NCI-H2081 (cell line): ENCODE measurements around the gene JAG2.
"Not testable (repeated sequence)": the region's sequence is repeated elsewhere in the genome, so short reads cannot be mapped to it uniquely, and the experiment has no call there.

Source experiments
- DNase-seq, 2 experiments: peaks; one replicate each; lab custom pipeline; 2025; lab: John Stamatoyannopoulos, UW

JAG2 gene

GRCh38 chr14:105117710-105118385, 50.7 kb downstream of the JAG2 start:
- no peak for DNase-seq

GRCh38 chr14:105117257-105117646, 51.3 kb downstream of the JAG2 start:
- no peak for DNase-seq

GRCh38 chr14:105116451-105117256, 51.9 kb downstream of the JAG2 start:
- no peak for DNase-seq

DNA sequence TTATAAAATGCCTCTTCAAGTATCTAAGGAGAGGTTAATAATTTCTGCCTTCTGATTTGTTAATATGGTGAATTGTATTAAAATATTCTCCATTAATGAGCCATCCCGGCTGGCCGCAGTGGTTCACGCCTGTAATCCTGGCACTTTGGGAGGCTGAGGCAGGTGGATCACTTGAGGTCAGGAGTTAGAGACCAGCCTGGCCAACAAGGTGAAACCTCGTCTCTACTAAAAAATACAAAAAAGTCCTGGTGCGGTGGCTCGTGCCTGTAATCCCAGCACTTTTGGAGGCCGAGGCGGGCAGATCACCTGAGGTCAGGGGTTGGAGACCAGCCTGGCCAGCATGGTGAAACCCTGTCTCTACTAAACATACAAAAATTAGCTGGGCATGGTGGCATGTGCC, 59.3 kb downstream of the JAG2 start:
- not testable (repeated sequence) for DNase-seq

GRCh38 chr14:105108516-105108864, 60.1 kb downstream of the JAG2 start:
- DNase-seq, result no peak

DNA sequence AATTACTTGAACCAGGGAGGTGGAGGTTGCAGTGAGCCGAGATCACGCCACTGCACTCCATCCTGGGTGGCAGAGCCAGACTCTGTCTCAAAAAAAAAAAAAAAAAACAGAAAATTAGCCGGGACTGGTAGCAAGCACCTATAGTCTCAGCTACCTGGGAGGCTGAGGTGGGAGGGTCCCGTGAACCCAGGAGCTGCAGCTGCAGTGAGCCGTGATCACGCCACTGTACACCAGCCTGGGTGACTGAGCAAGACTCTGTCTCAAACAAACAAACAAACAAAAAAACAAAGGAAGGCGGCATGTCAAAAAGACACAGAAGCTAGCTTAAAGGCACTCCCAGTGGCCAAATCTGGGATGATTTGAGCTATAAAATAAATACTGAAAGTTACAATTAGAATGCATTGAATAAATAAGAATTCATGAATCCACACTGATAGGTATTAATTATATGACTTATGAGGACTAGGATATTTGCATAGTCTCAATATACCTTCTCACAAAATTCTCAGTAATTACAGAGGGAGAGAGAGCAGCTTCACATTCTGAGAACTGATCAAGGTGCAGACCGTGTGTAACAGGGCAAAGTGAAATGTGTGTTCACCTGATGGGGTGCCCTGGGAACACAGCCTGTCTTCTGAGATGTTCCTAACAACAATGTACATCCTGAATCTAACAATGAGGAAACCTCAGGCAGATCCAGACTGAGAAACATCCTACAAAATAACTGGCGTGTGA, 60.6 kb downstream of the JAG2 start:
- DNase-seq, result no peak

DNA sequence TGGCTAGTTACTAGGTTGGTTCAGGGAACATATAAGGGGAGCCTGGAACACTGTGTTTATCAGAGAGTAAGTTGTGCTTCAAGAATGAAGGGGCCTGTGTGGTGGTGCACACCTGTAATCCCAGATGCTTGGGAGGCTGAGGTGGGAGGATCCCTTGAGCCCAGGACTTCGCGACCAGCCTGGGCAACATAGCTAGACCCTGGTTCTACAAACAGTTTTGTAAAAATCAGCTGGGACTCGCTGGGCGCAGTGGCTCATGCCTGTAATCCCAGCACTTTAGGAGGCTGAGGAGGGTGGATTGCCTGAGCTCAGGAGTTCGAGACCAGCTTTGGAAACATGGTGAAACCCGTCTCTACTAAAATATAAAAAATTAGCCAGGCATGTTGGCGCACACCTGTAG, 61.2 kb downstream of the JAG2 start:
- no peak for DNase-seq

- DNase-seq, result no peak
Measured at GRCh38 chr14:105105158-105105557, 63.4 kb downstream of the JAG2 start.

GRCh38 chr14:105102893-105103292, 65.7 kb downstream of the JAG2 start:
- no peak for DNase-seq

- no peak for DNase-seq
Measured at GRCh38 chr14:105102361-105102870, 66.2 kb downstream of the JAG2 start.

- DNase-seq, result no peak
Measured at GRCh38 chr14:105100910-105101309, 67.7 kb downstream of the JAG2 start.

DNA sequence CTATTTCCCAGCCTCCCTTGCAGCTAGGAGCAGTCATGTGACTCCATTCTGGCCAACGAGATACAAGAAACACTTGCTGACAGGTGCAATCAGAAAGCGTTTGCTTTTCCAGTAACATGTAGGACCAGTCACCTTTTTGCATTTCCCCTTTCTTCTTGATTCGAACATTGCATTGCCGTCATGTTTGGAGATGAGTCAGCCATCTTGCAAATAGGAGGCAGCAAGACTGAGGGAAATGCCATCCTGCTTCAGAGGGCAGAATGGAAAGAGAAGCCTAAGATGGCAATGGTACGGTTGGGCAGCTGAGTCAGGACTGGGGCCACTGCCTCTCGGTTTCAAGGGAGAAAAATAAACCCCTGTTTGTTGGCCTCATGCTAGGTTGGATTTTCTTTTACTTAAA, 68.8 kb downstream of the JAG2 start:
- DNase-seq, result no peak

- DNase-seq, result no peak
Measured at GRCh38 chr14:105098316-105098715, 70.3 kb downstream of the JAG2 start.

- DNase-seq, result no peak
Measured at GRCh38 chr14:105097794-105098127, 70.8 kb downstream of the JAG2 start.

GRCh38 chr14:105096206-105096875, 72.2 kb downstream of the JAG2 start:
- no peak for DNase-seq

- DNase-seq, result no peak
Measured at GRCh38 chr14:105095236-105095805, 73.3 kb downstream of the JAG2 start.

DNA sequence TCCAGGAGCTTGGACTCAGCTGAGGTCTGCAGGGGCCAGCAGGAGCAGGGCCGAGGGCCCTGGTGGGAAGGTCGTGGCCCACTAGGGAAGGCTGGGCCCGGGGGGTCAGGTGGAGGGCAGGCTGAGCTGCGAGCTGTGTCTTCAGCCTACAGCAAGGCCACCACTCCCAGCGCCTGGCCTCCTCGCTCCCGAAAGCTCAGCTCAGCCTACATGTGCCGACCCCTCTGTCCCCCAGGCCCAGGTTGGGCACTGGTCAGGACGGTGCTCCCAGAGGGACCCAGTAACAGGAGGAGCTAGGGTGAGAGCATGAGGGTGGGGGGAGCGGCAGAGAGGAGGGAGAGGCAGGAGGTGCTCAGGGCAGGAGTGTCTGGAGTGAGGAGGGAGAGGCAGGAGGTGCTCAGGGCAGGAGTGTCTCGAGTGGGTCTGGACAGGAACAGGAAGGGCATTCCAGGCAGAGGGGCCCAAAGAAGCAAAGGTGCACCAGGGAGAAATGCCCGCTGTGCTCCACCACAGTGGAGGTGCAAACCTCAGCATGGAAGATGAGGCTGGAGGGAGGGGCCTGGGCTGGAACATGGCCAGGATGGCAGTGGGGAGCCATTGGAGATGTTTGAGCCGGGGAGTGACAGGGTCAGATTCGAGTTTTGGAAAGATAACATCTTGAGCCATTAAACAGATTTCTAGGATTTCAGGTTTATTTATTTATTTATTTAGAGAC, 74.2 kb downstream of the JAG2 start:
- DNase-seq, result no peak

GRCh38 chr14:105093431-105094192, 75.0 kb downstream of the JAG2 start:
- peak; percentile 49 to 59 for DNase-seq

GRCh38 chr14:105093038-105093430, 75.5 kb downstream of the JAG2 start:
- DNase-seq, result peak; percentile 23 to 46

- no peak for DNase-seq
Measured at GRCh38 chr14:105092171-105093037, 76.2 kb downstream of the JAG2 start.
